Activated T-cell treated with anti-CD3 and anti-CD28 coated beads for 4 hours (primary cell): ENCODE data around the gene KRTAP29-1.
"Not testable (repeated sequence)": the region's sequence is repeated elsewhere in the genome, so short reads cannot be mapped to it uniquely, and the experiment has no call there.

Experiments
- DNase-seq: peaks from one replicate; pipeline ENCODE4 v3.0.0-alpha.2; 2020

Gene KRTAP29-1, protein sequence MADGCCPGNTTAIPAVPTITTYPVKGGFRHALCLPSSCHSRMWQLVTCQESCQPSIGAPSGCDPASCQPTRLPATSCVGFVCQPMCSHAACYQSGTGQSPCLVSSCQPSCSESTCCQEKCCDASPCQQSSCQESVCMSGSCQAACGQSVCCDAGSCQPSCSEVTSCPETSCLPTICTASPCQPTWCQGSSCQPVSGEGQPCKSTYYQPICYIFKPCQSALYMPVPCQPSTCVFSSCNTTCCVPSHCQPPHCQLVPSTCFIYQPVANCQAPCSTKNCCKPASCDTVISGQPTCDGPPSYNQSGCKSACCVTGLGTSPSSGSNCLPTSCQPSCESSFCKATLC

DNA sequence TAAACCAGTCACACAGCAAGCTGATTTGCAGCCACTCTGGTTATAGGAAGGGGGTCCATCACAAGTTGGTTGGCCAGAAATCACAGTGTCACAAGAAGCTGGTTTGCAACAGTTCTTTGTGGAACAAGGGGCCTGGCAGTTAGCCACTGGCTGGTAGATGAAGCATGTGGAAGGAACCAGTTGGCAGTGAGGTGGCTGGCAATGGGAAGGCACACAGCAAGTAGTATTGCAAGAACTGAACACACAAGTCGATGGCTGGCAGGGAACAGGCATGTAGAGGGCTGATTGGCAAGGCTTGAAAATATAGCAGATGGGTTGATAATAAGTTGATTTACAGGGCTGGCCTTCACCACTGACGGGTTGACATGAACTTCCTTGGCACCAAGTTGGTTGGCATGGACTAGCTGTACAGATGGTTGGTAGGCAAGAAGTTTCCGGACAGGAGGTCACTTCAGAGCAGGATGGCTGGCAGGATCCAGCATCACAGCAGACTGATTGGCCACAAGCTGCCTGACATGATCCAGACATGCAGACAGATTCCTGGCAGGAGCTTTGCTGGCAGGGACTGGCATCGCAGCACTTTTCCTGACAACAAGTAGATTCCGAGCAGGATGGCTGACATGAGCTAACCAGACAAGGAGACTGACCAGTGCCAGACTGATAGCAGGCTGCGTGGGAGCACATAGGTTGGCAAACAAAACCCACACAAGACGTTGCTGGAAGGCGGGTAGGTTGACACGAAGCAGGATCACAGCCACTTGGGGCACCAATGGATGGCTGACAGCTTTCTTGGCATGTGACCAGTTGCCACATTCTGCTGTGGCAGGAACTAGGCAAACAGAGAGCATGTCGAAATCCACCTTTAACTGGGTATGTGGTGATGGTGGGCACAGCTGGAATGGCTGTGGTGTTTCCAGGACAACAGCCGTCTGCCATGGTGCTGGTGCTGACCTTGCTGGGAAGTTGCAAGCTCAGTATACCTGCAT is at the start of gene KRTAP29-1:
Gene KRTAP29-1 (minus strand): TSS at position 936 of the 986 bp plus-strand sequence. CDS start 0 bp downstream, at position 936.
- DNase-seq: no peak

DNA sequence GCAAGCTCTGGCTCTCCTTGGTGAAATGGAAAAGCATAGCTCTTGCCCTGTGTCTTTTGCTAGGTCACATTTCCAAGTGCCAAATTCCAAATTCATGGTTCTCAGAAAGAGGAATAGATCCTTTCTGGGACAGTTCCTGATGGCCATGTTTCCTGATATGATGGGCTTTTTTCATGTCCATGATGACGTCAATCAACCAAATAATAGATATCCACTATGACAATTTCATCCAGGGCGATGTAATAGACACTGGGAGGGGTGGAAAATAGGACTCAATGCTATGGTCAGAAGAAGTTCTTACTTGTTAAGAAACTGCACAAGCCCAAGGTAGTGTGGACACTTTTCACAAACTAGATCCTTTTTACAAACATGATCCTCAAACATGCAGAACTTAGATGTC is 48.5 kb upstream of the KRTAP29-1 start:
- no peak for DNase-seq

DNA sequence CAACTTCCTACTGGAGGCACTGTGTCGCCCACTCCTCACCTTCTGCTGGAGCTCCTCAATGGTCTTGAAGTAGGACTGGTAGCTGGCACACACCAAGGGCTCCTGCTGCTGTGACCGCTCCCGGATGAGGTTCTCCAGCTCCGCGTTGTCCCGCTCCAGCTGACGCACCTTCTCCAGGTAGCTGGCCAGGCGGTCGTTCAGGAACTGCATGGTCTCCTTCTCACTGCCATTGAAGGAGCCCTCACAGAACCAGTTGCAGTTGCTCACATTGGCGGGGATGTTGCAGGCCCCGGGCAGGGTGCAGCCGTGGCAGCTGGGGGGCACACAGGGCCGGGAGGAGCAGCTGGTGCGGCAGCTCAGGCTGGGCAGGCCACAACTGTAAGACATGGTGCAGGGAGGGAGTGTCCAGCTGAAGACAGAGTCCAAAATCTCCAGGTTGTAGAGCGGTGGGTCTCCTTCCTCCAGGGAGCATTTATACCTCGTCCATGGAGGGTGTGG is 47.8 kb upstream of the KRTAP29-1 start, which contains the start of gene KRT33A:
Gene KRT33A (minus strand): TSS at position 448 of the 498 bp plus-strand sequence. CDS start 61 bp downstream, at position 387.
- DNase-seq: not testable (repeated sequence)

DNA sequence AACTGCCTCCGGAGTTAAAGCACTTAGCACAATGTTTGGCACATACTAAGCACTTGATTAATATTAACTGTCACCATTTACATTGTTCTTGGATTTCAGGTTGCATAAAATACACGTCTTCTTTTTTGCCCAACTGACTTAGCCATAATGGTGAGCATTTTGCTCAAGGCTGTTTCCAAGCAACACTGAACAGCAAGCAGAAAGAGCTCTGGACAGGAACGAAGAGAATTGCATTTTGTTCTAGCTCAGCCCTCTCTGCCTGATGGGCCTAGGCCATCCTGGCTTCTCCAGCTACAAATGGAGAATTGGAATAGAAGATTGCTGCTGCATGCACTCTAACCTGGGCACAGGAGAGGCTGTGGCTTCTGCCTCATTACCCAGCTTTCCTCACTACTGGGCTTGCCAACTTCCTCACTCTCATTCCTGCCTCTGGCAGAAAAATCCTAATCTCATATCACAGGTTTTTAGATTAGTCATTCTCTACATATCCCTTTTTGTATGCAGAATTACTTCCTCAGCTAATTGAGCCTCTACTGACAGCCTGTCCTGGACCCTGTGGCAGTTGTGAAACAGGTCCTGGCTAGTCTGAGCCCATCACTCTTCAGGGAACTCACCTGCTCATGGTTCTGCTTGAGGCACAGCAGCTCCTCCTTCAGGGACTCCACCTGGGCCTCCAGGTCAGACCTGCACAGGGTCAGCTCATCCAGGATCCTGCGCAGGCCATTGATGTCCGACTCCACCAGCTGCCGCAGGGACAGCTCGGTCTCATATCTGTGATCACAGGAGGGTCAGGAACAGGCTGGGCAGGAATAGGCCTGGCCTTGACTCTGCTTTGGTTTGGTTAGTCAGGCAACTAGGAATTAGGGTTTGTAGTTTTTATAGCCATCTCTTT is 45.5 kb upstream of the KRTAP29-1 start:
- DNase-seq: no peak

DNA sequence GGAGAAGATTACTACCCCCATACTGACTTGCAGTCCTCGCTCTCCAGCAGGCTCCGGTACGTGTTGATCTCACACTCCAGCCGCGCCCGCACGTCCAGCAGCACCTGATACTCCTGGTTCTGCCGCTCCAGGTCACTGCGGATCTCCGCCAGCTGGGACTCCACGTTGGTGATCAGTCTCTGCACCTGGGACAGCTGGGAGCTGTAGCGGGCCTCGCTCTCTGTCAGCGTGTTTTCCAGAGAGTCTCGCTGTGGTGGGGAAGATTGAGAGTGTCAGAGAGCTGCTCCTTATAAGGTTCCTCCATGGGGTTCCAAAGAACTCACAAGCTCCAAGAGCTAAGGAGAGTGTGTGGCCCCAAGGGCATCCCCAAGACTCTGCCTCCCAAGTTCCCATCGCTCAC is 43.8 kb upstream of the KRTAP29-1 start:
- DNase-seq: not testable (repeated sequence)

DNA sequence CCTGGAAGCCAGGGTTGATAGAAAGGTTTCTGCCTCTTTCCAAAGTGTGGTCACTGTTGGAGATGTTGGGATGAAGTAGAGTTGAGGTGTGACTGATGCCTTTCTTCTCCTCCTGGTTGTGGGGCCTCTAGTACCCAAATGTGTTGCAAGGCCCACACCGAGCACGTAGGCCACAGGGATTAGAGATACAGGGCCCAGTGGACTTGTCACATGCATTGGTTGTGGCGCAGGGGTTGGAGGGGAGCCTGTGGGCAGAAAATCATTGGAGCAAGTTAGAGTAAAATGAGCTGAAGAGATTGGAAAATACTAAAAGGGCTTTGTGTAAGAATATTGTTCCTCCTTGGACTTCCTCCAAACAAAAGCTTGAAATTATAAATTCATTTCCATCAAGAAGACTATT is 43.3 kb upstream of the KRTAP29-1 start:
- no peak for DNase-seq

DNA sequence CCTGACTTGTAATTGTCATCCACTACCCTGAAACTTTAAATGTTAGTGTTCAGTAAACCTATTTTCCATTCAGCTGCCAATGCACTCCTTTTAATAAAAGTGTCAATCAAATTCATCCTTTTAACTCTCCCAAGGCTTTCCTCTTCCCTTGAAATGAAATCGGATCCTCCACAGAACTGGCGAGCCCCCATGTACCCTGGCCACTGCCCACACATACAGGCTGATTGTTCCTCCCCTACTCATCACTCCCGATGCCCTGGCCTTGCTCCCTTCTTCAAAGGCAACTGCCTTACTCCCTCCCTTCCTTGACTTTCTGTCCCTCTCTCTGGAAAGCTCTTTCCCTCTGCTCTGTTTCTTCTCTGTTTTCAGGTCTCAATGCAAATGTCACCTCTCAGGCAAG is 40.4 kb upstream of the KRTAP29-1 start:
- no peak for DNase-seq

DNA sequence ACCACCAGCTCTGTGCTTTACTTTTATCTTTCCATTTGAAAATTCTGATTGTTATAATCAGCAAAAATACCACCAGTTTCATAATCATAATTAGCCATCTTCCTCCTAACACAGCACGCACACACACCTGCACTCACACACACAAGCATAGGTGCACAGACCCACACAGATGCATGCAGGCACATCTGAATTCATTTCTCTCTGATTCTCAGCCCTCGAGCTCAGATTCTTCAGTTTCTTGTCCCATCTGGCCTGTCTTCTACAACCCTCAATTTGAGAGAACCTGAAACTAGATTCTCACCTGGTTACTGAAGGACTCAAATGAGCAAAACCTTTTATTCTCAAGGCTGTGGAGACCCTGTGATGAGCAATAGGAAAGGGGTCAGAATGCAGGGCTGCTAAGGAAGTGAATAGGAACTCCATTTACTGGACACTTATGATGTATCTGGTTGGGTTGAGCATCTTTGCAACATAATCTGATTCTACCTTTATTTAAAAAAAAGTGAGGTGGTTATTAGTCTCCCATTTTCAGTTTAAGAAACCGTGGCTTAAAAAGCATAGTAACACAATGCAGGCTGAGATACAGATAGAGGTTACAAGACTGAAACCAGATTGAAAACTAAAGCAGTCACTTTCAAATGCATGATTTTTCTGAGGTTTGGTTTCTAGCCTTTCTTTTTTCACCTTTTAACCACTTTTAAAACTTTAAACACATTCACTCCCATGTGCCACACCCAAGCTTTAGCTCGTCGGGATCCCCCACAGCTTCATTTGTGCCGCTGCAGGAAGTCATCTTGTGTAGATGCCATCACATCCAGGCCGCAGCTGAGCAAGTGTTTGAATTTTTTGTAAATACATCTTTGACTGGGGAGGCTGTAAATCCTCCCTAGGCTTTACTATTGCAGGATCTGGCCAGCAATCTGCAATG is 38.5 kb upstream of the KRTAP29-1 start:
- no peak for DNase-seq

DNA sequence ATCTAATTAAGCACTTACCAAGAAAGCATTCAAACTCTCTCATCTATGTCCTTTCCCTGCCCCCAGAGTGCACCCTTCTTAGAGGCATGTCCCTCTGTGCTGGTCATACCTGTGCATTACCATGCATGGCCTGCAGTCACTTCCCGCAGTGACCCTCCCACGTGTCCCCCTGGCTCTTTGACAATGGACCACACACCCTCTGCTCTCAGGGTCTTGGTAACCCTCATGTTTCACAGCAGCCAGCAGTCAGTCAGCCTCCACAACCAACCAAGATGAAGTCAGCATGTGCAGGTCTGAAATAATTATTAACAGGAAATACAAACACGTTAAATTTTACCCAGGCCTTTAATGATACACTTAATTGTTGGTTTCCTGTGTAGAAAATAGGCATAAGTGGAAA is 37.8 kb upstream of the KRTAP29-1 start:
- DNase-seq: no peak

DNA sequence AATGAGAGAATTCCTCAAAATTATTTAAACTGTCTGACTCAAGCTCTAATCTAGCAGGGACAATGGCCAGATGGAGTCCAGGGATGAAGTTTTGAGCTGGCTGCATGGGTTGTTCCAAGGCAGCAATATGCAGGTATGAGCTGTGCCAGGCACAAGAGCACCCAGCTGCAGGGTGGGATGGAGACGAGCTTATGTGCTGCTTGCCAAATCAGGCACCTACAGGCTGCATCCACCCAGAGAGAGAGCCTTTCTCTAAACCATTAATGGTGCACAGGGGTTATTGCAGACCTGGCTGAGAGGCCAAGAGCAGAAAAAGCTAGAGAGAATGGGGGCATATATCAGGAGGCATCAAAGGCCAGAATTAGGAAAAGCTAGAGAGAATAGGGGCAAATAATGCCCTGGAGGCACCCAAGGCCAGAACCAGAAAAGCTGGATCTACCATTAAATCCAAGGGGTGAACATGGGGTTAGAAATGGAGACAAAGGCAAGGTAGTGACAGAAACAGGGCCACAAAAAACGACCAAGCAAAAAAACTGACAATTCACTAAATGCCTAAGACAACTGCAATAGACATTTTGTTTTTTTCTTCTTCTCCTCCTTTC is 37.0 kb upstream of the KRTAP29-1 start:
- DNase-seq: no peak

DNA sequence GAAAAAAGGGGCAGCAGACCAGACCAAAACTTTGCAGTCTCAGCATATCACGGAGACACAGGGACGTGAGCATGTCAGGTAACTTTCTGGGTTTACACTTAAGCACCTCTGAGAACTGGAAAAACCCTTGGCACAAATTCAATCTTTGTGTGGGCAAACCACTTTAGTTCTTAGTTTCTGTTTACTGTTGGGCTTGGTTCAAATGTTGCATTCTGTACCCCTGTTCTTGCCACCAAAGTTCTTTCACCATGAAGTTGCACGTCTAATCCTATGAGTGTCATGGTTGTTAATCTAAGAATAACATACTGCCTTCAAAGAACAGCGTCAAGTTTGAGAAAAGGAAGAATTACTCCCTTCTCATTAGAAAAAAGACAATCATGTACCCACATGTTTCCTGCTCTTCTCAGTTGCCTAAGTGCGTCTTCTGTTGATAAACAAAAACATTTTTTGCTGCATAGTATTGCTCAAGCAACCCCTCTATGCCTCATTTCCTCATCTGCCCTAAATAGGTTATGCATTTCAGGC is 36.4 kb upstream of the KRTAP29-1 start:
- DNase-seq: peak; percentile 24

DNA sequence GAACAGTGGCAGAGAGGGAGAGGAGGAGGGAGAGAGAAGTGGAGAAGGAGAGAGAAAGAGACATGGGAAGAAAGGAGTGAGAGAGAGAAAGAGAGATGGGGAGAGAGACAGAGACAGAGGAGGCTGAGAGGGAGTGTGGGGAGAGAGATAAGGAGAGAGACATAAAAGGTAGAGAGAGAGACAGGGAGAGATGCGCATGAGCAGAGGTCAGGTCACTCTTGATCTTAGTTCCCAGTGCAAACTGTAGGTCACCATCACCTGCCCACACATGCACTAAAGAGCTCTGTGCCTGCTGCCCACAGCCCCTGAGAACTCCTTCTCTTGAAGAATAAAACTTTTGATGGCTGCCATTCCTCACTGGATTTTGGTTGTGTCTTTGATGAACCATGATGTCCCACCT is 33.1 kb upstream of the KRTAP29-1 start:
- DNase-seq: no peak

DNA sequence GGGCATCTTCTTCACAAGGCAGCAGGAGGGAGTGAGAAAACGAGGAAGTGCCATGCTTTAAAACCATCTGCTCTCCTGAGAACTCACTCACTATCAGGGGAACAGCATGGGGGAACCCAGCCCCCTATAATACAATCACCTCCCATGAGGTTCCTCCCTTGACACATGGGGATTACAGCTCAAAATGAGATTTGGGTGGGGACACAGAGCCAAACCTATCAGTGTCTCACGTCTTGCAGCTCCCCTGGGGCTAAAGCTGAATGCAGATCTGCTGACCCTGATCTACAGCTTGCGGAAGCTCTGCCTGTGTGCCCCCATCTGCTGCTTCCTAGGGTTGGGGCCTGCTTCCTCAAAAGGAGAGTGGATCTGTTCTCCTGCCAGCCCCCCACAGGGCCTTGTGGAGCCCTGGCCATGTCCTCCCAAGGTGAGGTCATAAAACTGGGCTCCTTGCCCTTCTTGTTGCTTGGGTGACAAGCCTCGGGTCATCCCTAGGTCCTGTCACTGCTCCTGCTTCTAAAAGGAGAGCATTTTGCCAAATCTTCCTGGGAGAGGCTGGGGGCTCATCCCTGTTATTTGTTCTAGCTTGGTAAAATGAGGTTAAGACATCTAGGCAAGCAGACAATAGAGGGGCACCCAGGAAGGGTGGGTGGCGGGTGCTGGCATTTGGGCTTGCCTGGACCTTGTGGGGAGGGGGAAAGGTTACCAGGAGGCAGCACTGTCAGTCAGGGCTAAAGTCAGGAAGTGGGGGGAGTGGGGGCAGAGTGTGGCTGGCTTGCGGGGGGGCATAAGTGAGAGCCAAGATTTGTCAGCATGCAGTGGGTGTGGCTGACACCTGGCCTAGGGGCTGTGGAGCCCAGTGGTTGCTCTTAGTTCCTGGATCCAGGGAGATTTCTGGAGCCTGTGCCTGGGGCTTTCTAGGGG is 32.0 kb upstream of the KRTAP29-1 start:
- no peak for DNase-seq

DNA sequence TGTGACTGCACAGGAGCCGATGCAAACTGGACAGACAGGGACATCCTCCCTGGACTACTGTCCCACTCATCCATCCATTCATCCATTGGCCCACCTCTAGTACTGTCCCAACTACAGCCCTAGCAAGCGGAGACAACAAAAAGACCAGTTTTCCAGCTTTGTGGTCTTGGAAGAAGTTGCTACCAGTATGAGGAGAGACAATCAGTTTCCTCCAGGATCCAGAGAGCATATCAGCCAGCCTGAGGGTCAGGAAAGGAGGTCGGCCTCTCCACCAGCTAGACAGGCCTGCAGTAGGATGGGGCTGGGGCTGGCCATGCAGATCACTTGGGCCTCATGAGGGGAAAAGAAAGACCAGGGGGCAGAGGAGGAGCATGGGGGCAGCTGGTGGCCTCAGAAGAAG is 31.2 kb upstream of the KRTAP29-1 start:
- no peak for DNase-seq

DNA sequence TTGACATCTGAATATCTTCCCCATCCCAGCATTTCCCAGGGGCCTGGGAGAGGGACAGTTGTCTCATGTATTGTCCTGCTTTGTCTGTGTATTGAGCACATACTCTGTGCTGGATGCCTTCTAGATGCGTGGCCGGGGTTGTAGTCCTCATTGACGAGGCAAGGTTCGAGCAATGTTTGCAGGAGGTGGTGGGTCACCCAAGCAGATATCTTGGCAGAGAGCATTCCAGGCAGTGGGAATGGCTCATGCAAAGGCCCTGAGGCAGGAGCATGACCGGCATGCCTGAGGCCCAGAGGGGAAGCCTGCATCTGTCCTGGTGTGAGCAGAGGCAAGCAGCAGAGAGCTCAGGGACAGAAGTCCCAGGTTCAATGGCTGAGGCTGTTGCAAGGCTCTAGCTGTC is 30.4 kb upstream of the KRTAP29-1 start:
- DNase-seq: no peak

DNA sequence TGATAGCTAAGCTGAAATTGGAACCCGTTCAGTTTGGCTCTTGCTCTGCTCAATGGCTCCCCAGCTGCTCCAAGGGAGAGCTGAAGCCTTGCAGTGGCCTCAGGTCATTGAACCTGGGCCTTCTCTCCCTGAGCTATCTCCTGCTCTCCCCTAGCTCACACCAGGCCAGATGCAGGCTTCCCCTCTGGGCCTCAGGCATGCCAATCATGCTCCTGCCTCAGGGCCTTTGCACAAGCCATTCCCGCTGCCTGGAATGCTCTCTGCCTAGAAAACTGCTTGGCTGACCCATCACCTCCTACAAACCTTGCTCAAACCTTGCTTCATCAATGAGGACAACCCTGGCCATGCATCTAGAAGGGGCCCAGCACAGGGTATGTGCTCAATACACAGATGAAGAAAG is 29.6 kb upstream of the KRTAP29-1 start:
- DNase-seq: no peak

DNA sequence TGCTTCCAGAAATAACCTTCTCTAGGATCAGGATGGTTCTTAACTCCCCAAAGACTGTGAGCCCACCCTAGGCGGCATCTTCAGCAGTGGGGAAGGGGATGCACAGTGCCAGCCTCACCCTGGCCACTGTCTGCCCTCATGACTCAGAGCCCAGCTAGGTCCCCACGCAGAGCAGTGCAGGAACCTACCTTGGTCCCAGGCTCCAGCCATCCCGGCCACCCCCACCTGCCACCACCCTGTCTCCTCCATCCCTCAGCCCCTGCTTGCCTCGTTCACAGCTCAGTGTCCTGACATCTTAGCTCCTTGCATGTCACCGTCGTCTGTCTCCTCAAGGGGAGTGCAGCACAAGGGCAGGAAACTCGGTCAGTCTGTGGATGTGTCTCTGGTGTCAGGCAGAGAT is 29.0 kb upstream of the KRTAP29-1 start:
- DNase-seq: no peak

DNA sequence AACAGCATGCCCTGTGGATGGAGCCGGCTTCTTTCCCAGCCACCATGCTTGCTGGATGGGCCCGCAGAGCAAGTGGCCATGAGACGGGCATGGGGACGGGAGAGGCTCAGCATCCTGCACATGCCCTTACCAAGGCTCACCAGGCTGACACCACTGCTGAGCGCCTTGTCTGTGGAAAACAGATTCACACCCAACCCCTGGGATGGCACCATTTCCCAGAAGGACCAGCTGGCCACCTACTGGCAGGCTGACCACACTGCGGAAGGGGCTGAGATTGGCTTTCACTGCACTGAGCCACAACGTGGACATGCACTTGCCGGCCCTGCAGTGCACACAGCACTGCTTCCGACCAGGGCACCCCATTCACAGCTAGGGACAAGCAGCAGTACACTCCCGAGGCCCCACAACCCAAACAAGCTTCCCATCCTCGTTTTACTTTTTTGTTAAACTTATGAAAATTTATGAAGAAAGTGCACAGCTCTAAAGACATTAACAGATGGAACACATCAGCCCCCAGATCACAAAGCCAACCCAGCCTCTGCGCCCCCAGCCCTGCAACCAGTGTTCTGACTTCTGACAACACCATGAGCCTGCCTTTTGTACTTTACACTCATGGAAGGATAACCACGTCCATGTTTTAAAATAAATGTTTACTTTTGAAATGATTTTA is 26.8 kb upstream of the KRTAP29-1 start:
- DNase-seq: no peak

DNA sequence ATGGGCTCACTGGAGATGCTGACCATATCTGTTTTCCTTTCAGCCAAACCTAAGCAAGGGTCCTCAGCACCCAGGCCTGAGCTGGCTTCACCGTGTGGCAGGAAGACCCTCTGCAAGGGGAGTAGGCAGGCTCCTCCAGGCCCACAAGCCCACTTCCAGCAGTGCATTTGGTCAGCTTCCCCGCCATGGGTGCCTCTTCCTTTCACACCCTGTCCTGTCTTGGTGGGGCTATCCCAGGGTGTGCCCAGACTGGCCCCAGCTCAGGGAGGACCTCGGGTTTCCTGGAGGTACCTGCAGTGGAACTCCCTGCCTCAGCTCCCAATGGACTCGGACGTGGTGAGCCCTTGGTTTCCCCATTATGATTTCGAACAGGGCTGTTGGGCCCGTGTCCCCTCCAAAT is 25.6 kb upstream of the KRTAP29-1 start:
- DNase-seq: no peak
